ENCODE data around the gene MAST4.

The MAST4 gene

DNA sequence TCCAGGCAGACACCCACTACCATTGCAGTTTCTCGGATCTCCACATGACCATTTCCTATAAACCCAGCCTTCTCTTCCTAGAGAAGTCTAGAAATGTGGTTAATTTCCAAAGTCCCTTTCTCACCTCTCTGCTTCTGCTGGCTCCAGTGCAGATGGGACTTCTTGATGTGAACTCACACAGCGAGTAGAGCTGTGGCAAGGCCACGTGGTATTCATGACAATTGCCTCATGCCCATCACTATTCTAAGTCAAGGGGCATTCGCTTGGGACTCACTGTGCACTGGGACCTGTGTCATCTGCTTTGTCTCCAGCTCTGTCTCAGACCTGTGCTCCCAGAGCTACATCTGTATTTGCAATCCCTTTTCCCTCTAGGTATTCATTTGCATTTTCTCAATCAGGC, 594.2 kb downstream of the MAST4 start:
- no peak overlapping the region for H3K27ac ChIP-seq
- CTCF ChIA-PET: no interaction called here
- DNase-seq (ENCODE audit: low spot score): no peak
- TF ChIP-seq, protein P1, sequence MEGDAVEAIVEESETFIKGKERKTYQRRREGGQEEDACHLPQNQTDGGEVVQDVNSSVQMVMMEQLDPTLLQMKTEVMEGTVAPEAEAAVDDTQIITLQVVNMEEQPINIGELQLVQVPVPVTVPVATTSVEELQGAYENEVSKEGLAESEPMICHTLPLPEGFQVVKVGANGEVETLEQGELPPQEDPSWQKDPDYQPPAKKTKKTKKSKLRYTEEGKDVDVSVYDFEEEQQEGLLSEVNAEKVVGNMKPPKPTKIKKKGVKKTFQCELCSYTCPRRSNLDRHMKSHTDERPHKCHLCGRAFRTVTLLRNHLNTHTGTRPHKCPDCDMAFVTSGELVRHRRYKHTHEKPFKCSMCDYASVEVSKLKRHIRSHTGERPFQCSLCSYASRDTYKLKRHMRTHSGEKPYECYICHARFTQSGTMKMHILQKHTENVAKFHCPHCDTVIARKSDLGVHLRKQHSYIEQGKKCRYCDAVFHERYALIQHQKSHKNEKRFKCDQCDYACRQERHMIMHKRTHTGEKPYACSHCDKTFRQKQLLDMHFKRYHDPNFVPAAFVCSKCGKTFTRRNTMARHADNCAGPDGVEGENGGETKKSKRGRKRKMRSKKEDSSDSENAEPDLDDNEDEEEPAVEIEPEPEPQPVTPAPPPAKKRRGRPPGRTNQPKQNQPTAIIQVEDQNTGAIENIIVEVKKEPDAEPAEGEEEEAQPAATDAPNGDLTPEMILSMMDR (conservative IDR thresholded peaks at IDR 0.05; ENCODE audit: low read depth): no peak
- POLR2A ChIA-PET (ENCODE audit: low non-redundant PET): no interaction called here

GRCh38 chr5:67190861-67191260, 594.7 kb downstream of the MAST4 start:
- DNase-seq (ENCODE audit: low spot score): no peak
- TF ChIP-seq, protein P1 (conservative IDR thresholded peaks at IDR 0.05; ENCODE audit: low read depth): no peak
- CTCF ChIA-PET: interaction anchor here (0.7 kb wide), 1 partner anchor 18 kb away, joined by 3 read pairs; no protein-coding TSS in a partner anchor
- POLR2A ChIA-PET (ENCODE audit: low non-redundant PET): no interaction called here
- no peak overlapping the region for H3K27ac ChIP-seq

DNA sequence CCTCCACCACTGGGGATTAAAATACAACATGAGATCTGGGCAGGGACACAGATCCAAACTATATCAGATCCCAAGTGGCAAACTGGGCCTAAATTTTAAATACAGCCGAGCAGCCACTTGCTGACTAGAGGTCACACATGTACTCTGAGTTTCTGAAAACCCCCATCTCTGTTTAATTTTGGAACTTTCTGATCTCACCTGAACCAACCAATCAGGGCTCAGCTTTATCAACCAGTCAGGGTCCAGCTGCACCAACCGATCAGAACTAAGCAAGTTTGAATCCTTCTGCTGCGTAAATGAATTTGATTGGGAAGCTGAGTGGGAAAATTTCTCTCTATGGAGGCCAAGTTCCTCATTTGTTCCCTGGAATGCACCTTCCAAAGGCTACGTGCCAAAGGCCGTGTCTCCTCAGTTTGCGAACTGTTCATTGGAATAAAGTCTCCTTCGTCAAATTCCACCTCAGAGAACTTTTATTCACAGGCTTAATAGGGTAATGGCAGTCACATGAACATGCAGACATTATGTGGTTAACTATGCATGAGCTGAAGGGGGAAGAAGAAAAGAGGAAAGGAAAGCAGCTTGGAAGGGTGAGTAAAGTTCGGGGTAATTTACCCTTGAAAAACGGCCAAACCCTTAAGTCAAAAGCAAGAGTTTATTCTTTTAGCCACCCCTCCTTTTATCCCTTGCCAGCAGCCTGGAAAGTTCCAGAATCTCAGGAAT, 596.7 kb downstream of the MAST4 start:
- CTCF ChIA-PET: interaction anchor here (0.6 to 1.2 kb wide), 4 partner anchors 16 to 1861 kb away, joined by 3 to 6 read pairs (median 3); no protein-coding TSS in a partner anchor
- POLR2A ChIA-PET (ENCODE audit: low non-redundant PET): no interaction called here
- H3K27ac ChIP-seq: no peak overlapping the region
- TF ChIP-seq, protein P1 (conservative IDR thresholded peaks at IDR 0.05; ENCODE audit: low read depth): no peak
- no peak for DNase-seq (ENCODE audit: low spot score)

DNA sequence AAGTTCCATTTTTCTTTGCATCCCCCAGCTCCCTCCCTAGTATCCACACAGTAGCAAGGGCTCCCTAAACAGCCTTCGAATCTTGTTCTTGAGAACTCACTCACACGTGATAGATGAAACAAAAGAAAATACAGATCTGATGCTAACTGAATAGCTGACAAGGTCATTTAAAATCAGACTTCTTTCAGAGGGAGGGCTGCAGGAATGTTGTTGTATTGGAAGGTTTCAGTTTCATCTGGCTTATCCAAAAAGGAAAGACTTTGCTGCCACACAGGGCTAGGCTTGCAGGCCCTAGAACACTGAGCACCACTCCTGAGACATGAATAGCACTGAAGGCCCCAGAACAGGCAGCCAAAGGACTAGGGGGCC, 597.2 kb downstream of the MAST4 start:
- TF ChIP-seq, protein P1 (conservative IDR thresholded peaks at IDR 0.05; ENCODE audit: low read depth): no peak
- H3K27ac ChIP-seq: no peak overlapping the region
- CTCF ChIA-PET: interaction anchor here (1.2 kb wide), 1 partner anchor 16 kb away, joined by 6 read pairs; no protein-coding TSS in a partner anchor
- no peak for DNase-seq (ENCODE audit: low spot score)
- POLR2A ChIA-PET (ENCODE audit: low non-redundant PET): no interaction called here

- H3K27ac ChIP-seq: no peak overlapping the region
- ChIA-PET POLR2A (ENCODE audit: low non-redundant PET) (no interaction called here), CTCF (no interaction called here)
- no peak for DNase-seq (ENCODE audit: low spot score)
- TF ChIP-seq, protein P1 (conservative IDR thresholded peaks at IDR 0.05; ENCODE audit: low read depth): no peak
Observed at GRCh38 chr5:67194166-67194565, 598.0 kb downstream of the MAST4 start.

DNA sequence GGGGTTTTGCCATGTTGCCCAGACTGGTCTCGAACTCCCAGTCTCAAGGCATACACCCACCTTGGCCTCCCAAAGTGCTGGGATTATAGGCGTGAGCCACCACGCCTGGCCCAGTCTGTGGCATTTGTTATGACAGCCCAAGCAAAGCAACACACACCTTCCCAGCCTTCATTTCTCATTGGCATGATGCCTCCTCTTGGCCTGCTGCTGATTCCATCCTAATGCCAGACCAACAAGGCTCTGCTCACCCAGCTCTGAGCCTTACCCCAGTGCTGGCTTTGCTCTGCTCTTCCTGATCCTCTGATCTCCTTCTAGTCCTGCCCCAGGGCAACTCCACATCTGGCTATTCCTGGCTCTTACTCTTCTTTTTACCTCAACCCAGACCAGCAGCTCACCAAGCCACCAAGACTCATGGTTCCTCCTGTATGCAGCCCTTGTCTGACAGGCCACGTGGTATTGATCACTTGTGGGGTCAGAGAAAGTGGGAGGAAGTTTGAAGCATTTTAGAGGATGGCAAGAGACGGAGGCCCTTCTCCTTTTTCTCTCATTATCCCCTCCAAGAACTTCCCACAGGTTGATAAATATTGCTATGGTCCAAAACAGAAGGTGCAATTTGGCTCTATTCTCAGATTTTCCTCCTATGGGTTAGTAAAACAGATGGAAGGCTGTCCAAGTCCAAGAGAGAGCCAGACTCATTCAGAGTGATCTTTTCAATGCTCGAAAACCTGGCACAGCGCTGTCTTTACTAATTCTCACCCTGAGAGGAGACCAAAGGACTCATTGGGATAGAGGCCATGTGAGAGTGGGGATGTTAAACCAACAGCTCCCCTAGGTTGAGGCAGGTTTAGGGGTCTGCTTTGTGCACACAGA, 599.4 kb downstream of the MAST4 start:
- CTCF ChIA-PET: interaction anchor here (0.6 to 0.7 kb wide), 2 partner anchors 92 to 207 kb away, joined by 3 to 9 read pairs; no protein-coding TSS in a partner anchor
- POLR2A ChIA-PET (ENCODE audit: low non-redundant PET): no interaction called here
- no peak for DNase-seq (ENCODE audit: low spot score)
- no peak overlapping the region for H3K27ac ChIP-seq
- TF ChIP-seq, protein P1 (conservative IDR thresholded peaks at IDR 0.05; ENCODE audit: low read depth): no peak

Measured in RWPE1 (cell line).